Measurements from ENCODE around the gene HAUS6. TPM values are rescaled to one million over a fixed set of nuclear protein-coding genes. Genes with fewer than 3 reads are reported as not detected.

HAUS6 gene
- total and polyA plus RNA-seq, 2 of the 13 experiments (the other 11 are each of a cell fraction or from before 2014, with no cell fraction given), result 9.8 to 31.1 TPM

DNA sequence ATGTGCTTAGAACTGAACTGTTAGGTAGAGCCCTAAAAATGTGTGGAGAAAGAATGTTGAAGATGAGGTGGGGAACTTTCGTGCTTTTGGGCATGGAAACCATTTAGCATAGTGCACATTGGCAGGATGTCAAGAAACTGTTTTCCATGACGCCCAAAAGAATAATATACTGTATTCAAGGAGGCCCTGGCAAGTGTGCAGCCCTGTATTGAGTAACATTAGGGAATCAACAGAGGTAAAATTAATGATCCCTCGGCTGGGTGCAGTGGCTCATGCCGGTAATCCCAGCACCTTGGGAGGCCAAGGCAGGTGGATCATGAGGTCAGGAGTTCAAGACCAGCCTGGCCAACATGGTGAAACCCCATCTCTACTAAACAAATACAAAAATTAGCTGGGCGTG is 45.5 kb upstream of the HAUS6 start:
- POLR2A ChIA-PET, result no interaction called here
- TF ChIP-seq NCOR1 (IDR thresholded peaks at IDR 0.05; ENCODE audit: borderline replicate concordance, low read length) (no peak), ZNF782 (CRISPR knock-in tag; IDR thresholded peaks at IDR 0.05; ENCODE audit: borderline replicate concordance) (no peak), RORA (CRISPR knock-in tag; IDR thresholded peaks at IDR 0.05) (no peak), SMYD3 (CRISPR knock-in tag; IDR thresholded peaks at IDR 0.05) (no peak)
- TF ChIP-seq, protein P1, sequence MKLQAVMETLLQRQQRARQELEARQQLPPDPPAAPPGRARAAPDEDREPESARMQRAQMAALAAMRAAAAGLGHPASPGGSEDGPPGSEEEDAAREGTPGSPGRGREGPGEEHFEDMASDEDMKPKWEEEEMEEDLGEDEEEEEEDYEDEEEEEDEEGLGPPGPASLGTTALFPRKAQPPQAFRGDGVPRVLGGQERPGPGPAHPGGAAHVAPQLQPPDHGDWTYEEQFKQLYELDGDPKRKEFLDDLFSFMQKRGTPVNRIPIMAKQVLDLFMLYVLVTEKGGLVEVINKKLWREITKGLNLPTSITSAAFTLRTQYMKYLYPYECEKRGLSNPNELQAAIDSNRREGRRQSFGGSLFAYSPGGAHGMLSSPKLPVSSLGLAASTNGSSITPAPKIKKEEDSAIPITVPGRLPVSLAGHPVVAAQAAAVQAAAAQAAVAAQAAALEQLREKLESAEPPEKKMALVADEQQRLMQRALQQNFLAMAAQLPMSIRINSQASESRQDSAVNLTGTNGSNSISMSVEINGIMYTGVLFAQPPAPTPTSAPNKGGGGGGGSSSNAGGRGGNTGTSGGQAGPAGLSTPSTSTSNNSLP (IDR thresholded peaks at IDR 0.05; ENCODE audit: low read depth, low read length), result no peak
- in situ Hi-C loops (cut with HindIII; ENCODE audit: extremely low pct_ligation_motif_present, low pct_unique_long_range_greater_than_20kb), result no loop called here
- Histone ChIP-seq H3K27ac (ENCODE audit: extremely low read length, insufficient read depth, low read length) (no peak overlapping the region), H3K9ac (ENCODE audit: insufficient read depth, low read depth, low read length) (no peak overlapping the region), H3K4me2 (ENCODE audit: low read depth, low read length) (no peak overlapping the region), H3K4me3 (replicated peaks in 1 of 3; ENCODE audit: insufficient read depth in 1 of 3, low read depth in 2 of 3, low read length in 3 of 3) (no peak overlapping the region), H3K36me3 (replicated peaks in 1 of 2; ENCODE audit: control insufficient read depth in 1 of 2, insufficient read depth in 2 of 2, low read length in 2 of 2) (no peaks in the 10 kb centered on the region), H2AFZ (ENCODE audit: low read length) (no peak overlapping the region), H4K20me1 (ENCODE audit: insufficient read depth, low read length) (no peaks in the 10 kb centered on the region), H3K4me1 (ENCODE audit: insufficient read depth, low read length) (peaks cover 84% of the 10 kb centered on the region), H3K27me3 (ENCODE audit: control insufficient read depth in 1 of 2, insufficient read depth in 2 of 2, low read length in 2 of 2) (no peaks in the 10 kb centered on the region), H3K9me3 (ENCODE audit: low read length) (no peaks in the 10 kb centered on the region), H3K79me2 (ENCODE audit: insufficient read depth, low read length) (no peaks in the 10 kb centered on the region)
- no TSS peak for BruUV-seq (replicated peaks)
- ATAC-seq, result no peak
- intact Hi-C loops (cut with micrococcal nuclease; ENCODE audit: unreplicated experiment), result no loop called here
- CTCF ChIA-PET (ENCODE audit: low intra/inter-chr PET ratio, low total read pairs), result no interaction called here
- no peak for DNase-seq (ENCODE audit: low spot score)
- WGBS (ENCODE audit: low lambda C conversion rate), result 97% methylated on average over 5 of the region's 5 CpGs
- no peak for FAIRE-seq

DNA sequence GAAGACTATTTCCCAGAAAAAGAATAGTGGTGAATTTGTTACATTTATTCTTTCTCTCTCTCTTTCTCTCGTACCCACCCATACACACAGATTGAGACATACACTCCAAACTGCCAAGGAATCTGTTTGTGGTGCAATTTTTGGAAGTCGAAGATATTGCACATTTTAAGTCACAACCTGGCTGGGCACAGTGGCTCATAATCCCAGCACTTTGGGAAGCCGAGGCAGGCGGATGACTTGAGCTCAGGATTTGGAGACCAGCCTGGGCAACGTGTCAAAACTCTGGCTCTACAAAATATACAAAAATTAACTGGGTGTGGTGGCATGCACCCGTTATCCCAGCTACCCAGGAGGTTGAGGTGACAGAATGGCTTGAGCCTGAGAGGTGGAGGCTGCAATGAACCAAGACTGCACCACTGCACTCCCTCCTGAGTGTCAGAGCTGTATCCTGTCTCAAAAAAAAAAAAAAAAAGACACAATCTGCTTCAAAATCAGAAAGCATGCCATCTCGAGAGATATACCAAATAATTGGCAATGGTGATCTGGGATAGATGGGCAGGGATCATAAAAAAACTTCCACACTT is 43.8 kb upstream of the HAUS6 start:
- in situ Hi-C loops (cut with HindIII; ENCODE audit: extremely low pct_ligation_motif_present, low pct_unique_long_range_greater_than_20kb), result no loop called here
- ATAC-seq (no peak), FAIRE-seq (no peak), DNase-seq (ENCODE audit: low spot score) (no peak)
- Histone ChIP-seq H3K9me3 (ENCODE audit: low read length) (no peaks in the 10 kb centered on the region), H2AFZ (ENCODE audit: low read length) (no peak overlapping the region), H3K9ac (ENCODE audit: insufficient read depth, low read depth, low read length) (no peak overlapping the region), H3K36me3 (replicated peaks in 1 of 2; ENCODE audit: control insufficient read depth in 1 of 2, insufficient read depth in 2 of 2, low read length in 2 of 2) (no peaks in the 10 kb centered on the region), H3K4me1 (ENCODE audit: insufficient read depth, low read length) (peaks cover 86% of the 10 kb centered on the region), H4K20me1 (ENCODE audit: insufficient read depth, low read length) (no peaks in the 10 kb centered on the region), H3K27me3 (ENCODE audit: control insufficient read depth in 1 of 2, insufficient read depth in 2 of 2, low read length in 2 of 2) (no peaks in the 10 kb centered on the region), H3K4me3 (replicated peaks in 1 of 3; ENCODE audit: insufficient read depth in 1 of 3, low read depth in 2 of 3, low read length in 3 of 3) (no peak overlapping the region), H3K4me2 (ENCODE audit: low read depth, low read length) (no peak overlapping the region), H3K27ac (ENCODE audit: extremely low read length, insufficient read depth, low read length) (no peak overlapping the region), H3K79me2 (ENCODE audit: insufficient read depth, low read length) (no peaks in the 10 kb centered on the region)
- no TSS peak for BruUV-seq (replicated peaks)
- CTCF ChIA-PET (ENCODE audit: low intra/inter-chr PET ratio, low total read pairs), result no interaction called here
- intact Hi-C loops (cut with micrococcal nuclease; ENCODE audit: unreplicated experiment), result no loop called here
- WGBS (ENCODE audit: low lambda C conversion rate), result 90% methylated on average over 7 of the region's 7 CpGs
- POLR2A ChIA-PET, result no interaction called here
- TF ChIP-seq TOPORS (CRISPR knock-in tag; IDR thresholded peaks at IDR 0.05) (no peak), NFYC (CRISPR knock-in tag; IDR thresholded peaks at IDR 0.05) (no peak), ZNF382 (CRISPR knock-in tag; IDR thresholded peaks at IDR 0.05; ENCODE audit: borderline replicate concordance) (no peak)
- TF ChIP-seq, protein P2, sequence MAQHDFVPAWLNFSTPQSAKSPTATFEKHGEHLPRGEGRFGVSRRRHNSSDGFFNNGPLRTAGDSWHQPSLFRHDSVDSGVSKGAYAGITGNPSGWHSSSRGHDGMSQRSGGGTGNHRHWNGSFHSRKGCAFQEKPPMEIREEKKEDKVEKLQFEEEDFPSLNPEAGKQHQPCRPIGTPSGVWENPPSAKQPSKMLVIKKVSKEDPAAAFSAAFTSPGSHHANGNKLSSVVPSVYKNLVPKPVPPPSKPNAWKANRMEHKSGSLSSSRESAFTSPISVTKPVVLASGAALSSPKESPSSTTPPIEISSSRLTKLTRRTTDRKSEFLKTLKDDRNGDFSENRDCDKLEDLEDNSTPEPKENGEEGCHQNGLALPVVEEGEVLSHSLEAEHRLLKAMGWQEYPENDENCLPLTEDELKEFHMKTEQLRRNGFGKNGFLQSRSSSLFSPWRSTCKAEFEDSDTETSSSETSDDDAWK (CRISPR knock-in tag; IDR thresholded peaks at IDR 0.05), result no peak
- TF ChIP-seq, protein P3, sequence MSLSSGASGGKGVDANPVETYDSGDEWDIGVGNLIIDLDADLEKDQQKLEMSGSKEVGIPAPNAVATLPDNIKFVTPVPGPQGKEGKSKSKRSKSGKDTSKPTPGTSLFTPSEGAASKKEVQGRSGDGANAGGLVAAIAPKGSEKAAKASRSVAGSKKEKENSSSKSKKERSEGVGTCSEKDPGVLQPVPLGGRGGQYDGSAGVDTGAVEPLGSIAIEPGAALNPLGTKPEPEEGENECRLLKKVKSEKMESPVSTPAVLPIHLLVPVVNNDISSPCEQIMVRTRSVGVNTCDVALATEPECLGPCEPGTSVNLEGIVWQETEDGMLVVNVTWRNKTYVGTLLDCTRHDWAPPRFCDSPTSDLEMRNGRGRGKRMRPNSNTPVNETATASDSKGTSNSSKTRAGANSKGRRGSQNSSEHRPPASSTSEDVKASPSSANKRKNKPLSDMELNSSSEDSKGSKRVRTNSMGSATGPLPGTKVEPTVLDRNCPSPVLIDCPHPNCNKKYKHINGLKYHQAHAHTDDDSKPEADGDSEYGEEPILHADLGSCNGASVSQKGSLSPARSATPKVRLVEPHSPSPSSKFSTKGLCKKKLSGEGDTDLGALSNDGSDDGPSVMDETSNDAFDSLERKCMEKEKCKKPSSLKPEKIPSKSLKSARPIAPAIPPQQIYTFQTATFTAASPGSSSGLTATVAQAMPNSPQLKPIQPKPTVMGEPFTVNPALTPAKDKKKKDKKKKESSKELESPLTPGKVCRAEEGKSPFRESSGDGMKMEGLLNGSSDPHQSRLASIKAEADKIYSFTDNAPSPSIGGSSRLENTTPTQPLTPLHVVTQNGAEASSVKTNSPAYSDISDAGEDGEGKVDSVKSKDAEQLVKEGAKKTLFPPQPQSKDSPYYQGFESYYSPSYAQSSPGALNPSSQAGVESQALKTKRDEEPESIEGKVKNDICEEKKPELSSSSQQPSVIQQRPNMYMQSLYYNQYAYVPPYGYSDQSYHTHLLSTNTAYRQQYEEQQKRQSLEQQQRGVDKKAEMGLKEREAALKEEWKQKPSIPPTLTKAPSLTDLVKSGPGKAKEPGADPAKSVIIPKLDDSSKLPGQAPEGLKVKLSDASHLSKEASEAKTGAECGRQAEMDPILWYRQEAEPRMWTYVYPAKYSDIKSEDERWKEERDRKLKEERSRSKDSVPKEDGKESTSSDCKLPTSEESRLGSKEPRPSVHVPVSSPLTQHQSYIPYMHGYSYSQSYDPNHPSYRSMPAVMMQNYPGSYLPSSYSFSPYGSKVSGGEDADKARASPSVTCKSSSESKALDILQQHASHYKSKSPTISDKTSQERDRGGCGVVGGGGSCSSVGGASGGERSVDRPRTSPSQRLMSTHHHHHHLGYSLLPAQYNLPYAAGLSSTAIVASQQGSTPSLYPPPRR (CRISPR knock-in tag; IDR thresholded peaks at IDR 0.05; ENCODE audit: borderline replicate concordance), result no peak

All from HepG2 (cell line).